SK-N-SH treated with all-trans-retinoic acid at 6 μM for 48 hours (cell line): Measurements from ENCODE around the gene UBALD2.

Source experiments
- ATAC-seq: fragments of 200-7000 bp; cut with Tn5 transposase; 3 replicates; pipeline ENCODE4 v1.9.1; 2020; ENCODE audit warnings: mild to moderate bottlenecking, moderate library complexity
- ARNTL ChIP-seq: fragments of 450-650 bp; formaldehyde crosslinking; IDR thresholded peaks from 2 replicates; pipeline ENCODE4 v1.5.0; 2020; ENCODE audit warnings: low read depth, mild to moderate bottlenecking, moderate library complexity, borderline replicate concordance
- BACH2 ChIP-seq: fragments of 250-450 bp; sonication (Bioruptor Pico); IDR thresholded peaks from 2 replicates; pipeline ENCODE4 v1.9.0; 2021; ENCODE audit warnings: mild to moderate bottlenecking, borderline replicate concordance
- CSDC2 ChIP-seq: fragments of 250-450 bp; sonication (Bioruptor Pico); IDR thresholded peaks from 2 replicates; pipeline ENCODE4 v1.5.0; 2020; ENCODE audit warnings: mild to moderate bottlenecking, moderate library complexity
- ESRRG ChIP-seq: fragments of 250-450 bp; sonication (Bioruptor Pico); IDR thresholded peaks from 2 replicates; pipeline ENCODE4 v1.6.1; 2021; ENCODE audit warnings: mild to moderate bottlenecking
- GLIS3 ChIP-seq: fragments of 250-450 bp; sonication (Bioruptor Pico); IDR thresholded peaks from 2 replicates; pipeline ENCODE4 v1.5.0; 2020; ENCODE audit warnings: mild to moderate bottlenecking, moderate library complexity
- ISL1 ChIP-seq: fragments of 250-450 bp; sonication (Bioruptor Pico); IDR thresholded peaks from 2 replicates; pipeline ENCODE4 v2.1.2; 2022; ENCODE audit warnings: mild to moderate bottlenecking, moderate library complexity
- OSR1 ChIP-seq: fragments of 250-450 bp; sonication (Bioruptor Pico); IDR thresholded peaks from 2 replicates; pipeline ENCODE4 v1.8.0; 2022; ENCODE audit warnings: moderate library complexity, mild to moderate bottlenecking, inconsistent platforms
- PPARA ChIP-seq: fragments of 250-450 bp; sonication (Bioruptor Pico); IDR thresholded peaks from 2 replicates; pipeline ENCODE4 v1.5.0; 2020; ENCODE audit warnings: mild to moderate bottlenecking, borderline replicate concordance
- RARB ChIP-seq: fragments of 250-450 bp; sonication (Bioruptor Pico); IDR thresholded peaks from 2 replicates; pipeline ENCODE4 v1.8.0; 2021; ENCODE audit warnings: mild to moderate bottlenecking, moderate library complexity
- SNAI2 ChIP-seq: fragments of 250-450 bp; sonication (Bioruptor Pico); IDR thresholded peaks from 2 replicates; pipeline ENCODE4 v1.5.0; 2020; ENCODE audit warnings: mild to moderate bottlenecking, moderate library complexity
- TCF4 ChIP-seq: fragments of 250-450 bp; sonication (Bioruptor Pico); IDR thresholded peaks from 2 replicates; pipeline ENCODE4 v1.8.0; 2021; ENCODE audit warnings: mild to moderate bottlenecking, moderate library complexity, borderline replicate concordance
- TOX ChIP-seq: fragments of 250-450 bp; sonication (Bioruptor Pico); IDR thresholded peaks from 2 replicates; pipeline ENCODE4 v1.8.0; 2021; ENCODE audit warnings: mild to moderate bottlenecking, moderate library complexity, borderline replicate concordance
- ZFP3 ChIP-seq: fragments of 250-450 bp; sonication (Bioruptor Pico); IDR thresholded peaks from 2 replicates; pipeline ENCODE4 v1.5.0; 2020; ENCODE audit warnings: mild to moderate bottlenecking, moderate library complexity
- ZFP30 ChIP-seq: fragments of 450-650 bp; formaldehyde crosslinking; IDR thresholded peaks from 2 replicates; pipeline ENCODE4 v1.5.0; 2022; ENCODE audit warnings: mild to moderate bottlenecking, moderate library complexity
- ZNF565 ChIP-seq: fragments of 450-650 bp; formaldehyde crosslinking; conservative IDR thresholded peaks from 2 replicates; pipeline ENCODE4 v1.5.0; 2020; ENCODE audit warnings: low read depth, mild to moderate bottlenecking, moderate library complexity
- ZNF70 ChIP-seq: fragments of 450-650 bp; formaldehyde crosslinking; IDR thresholded peaks from 2 replicates; pipeline ENCODE4 v1.5.0; 2020; ENCODE audit warnings: mild to moderate bottlenecking, moderate library complexity
- ZNF8 ChIP-seq: fragments of 450-650 bp; formaldehyde crosslinking; IDR thresholded peaks from 2 replicates; pipeline ENCODE4 v1.5.0; 2020; ENCODE audit warnings: mild to moderate bottlenecking, moderate library complexity
- TF ChIP-seq, protein P1 (sequence below): fragments of 250-450 bp; sonication (Bioruptor Pico); IDR thresholded peaks from 2 replicates; pipeline ENCODE4 v1.5.1; 2020; ENCODE audit warnings: low read depth, mild to moderate bottlenecking, moderate library complexity
- TF ChIP-seq, protein P2 (sequence below): fragments of 250-450 bp; sonication (Bioruptor Pico); IDR thresholded peaks from 2 replicates; pipeline ENCODE4 v1.8.0; 2020; ENCODE audit warnings: mild to moderate bottlenecking, moderate library complexity, borderline replicate concordance
- TF ChIP-seq, protein P3 (sequence below): fragments of 250-450 bp; sonication (Bioruptor Pico); IDR thresholded peaks from 2 replicates; pipeline ENCODE4 v1.5.1; 2021; ENCODE audit warnings: mild to moderate bottlenecking, moderate library complexity
- TF ChIP-seq, protein P4 (sequence below): fragments of 250-450 bp; sonication (Bioruptor Pico); IDR thresholded peaks from 2 replicates; pipeline ENCODE4 v1.5.0; 2020; ENCODE audit warnings: mild to moderate bottlenecking, moderate library complexity

UBALD2 gene

DNA sequence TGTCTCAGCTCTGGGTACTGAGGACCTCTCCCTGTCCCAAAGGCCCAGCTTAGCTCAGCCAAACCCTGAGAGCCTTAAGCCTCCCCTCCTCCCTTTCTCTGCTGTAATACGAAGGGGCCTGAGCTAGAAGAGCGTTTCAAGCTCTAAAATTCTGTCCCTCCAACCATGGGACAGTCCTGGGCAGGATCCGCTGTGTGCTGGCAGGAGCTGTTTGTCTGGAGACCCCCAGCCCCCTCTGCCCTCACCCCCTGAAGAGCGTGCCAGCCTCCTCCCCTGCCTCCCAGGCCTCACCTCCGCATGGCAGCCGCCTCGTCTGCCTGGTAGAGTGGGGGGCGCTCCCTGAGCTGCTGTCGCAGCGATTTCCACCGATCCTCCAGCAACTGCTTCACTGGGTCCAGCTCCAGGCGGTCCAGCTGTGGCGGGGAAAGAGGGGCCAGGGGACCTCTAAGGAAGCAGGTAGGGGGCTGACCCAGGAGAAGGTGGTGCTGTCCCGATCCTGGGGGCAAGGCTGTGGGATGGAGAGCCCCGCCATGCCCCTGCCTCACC is 14.7 kb downstream of the UBALD2 start:
- peak; percentile 5 for ATAC-seq
- TF ChIP-seq SNAI2 (CRISPR knock-in tag) (no peak), PPARA (no peak), ZNF70 (no peak), ZNF8 (CRISPR knock-in tag) (no peak), ZNF565 (CRISPR knock-in tag) (no peak), RARB (CRISPR knock-in tag) (no peak), ZFP3 (CRISPR knock-in tag) (no peak), BACH2 (CRISPR knock-in tag) (no peak), ZFP30 (CRISPR knock-in tag) (no peak), ESRRG (CRISPR knock-in tag) (no peak)
- TF ChIP-seq, protein P1, sequence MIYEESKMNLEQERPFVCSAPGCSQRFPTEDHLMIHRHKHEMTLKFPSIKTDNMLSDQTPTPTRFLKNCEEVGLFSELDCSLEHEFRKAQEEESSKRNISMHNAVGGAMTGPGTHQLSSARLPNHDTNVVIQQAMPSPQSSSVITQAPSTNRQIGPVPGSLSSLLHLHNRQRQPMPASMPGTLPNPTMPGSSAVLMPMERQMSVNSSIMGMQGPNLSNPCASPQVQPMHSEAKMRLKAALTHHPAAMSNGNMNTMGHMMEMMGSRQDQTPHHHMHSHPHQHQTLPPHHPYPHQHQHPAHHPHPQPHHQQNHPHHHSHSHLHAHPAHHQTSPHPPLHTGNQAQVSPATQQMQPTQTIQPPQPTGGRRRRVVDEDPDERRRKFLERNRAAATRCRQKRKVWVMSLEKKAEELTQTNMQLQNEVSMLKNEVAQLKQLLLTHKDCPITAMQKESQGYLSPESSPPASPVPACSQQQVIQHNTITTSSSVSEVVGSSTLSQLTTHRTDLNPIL (CRISPR knock-in tag): no peak
- TF ChIP-seq, protein P2, sequence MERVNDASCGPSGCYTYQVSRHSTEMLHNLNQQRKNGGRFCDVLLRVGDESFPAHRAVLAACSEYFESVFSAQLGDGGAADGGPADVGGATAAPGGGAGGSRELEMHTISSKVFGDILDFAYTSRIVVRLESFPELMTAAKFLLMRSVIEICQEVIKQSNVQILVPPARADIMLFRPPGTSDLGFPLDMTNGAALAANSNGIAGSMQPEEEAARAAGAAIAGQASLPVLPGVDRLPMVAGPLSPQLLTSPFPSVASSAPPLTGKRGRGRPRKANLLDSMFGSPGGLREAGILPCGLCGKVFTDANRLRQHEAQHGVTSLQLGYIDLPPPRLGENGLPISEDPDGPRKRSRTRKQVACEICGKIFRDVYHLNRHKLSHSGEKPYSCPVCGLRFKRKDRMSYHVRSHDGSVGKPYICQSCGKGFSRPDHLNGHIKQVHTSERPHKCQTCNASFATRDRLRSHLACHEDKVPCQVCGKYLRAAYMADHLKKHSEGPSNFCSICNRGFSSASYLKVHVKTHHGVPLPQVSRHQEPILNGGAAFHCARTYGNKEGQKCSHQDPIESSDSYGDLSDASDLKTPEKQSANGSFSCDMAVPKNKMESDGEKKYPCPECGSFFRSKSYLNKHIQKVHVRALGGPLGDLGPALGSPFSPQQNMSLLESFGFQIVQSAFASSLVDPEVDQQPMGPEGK (CRISPR knock-in tag): no peak

DNA sequence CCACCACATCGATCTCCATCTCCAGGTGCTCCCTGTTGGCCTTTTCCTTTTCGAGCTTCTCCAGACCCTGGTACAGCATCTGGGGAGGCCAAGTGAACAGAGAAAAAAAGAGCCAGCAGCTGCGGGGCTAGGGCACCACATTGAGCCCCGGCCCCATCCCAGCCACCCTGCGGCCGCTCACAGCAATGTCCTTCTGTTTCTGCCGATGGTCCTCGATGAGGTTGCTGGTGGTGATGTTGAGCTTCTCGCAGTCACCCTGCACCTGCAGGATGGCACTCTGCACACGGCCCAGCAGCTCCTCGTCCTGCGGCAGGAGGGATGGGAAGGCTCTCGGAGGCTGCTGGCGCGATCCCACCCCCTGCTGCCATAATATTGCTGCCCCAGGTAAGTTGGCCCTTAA is 15.5 kb downstream of the UBALD2 start:
- no peak for TF ChIP-seq SNAI2 (CRISPR knock-in tag)
- no peak for TF ChIP-seq CSDC2
- TF ChIP-seq OSR1: no peak
- TF ChIP-seq, protein P1 (CRISPR knock-in tag): no peak
- no peak for TF ChIP-seq TCF4
- TF ChIP-seq ISL1 (CRISPR knock-in tag): no peak
- TF ChIP-seq RARB (CRISPR knock-in tag): no peak
- TF ChIP-seq ZFP3 (CRISPR knock-in tag): no peak
- no peak for TF ChIP-seq ESRRG (CRISPR knock-in tag)
- no peak for TF ChIP-seq ZFP30 (CRISPR knock-in tag)
- no peak for TF ChIP-seq ARNTL (CRISPR knock-in tag)
- no peak for TF ChIP-seq GLIS3 (CRISPR knock-in tag)
- TF ChIP-seq TOX (CRISPR knock-in tag): no peak
- ATAC-seq: no peak

DNA sequence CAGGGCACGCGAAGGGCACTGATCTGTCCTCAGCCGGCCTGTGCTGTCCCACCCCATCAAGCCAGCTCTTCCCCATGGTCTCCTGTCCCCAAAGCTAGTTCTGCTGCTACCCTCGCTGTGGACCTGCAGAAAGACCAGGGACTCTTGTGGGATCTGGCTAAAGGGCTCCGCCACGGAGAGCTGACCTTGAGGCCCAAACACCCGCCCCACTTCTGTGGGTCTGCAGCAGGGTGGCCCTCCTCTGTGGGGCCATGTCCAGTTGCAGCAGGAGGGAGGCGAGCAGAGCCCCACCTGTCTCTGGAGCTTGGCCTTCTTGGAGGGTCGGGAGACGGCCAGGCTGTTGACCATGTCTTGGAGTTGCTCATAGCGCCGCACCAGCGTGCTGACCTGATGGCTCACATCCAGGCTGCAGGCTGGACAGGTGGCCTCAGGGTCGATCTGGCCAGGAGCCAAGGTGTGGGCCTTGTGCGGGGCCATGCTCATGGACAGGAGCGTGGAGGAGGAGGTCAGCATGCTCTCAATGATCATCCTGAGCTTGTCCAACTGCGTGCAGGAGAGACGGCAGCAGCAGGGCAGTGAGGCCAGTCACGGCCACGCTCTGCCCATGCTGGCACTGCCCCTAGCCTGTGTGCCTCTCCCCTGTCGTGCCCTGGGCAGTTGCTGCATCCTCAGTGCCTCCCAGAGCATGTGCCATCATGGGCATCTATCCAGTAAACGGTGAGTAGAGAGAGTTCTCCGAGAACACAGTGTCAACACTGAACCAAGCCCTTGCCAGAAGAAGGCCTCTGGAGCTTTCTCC is 16.6 kb downstream of the UBALD2 start:
- no peak for TF ChIP-seq ARNTL (CRISPR knock-in tag)
- no peak for TF ChIP-seq TOX (CRISPR knock-in tag)
- TF ChIP-seq, all 23 proteins: peak for 0
- no peak for ATAC-seq

DNA sequence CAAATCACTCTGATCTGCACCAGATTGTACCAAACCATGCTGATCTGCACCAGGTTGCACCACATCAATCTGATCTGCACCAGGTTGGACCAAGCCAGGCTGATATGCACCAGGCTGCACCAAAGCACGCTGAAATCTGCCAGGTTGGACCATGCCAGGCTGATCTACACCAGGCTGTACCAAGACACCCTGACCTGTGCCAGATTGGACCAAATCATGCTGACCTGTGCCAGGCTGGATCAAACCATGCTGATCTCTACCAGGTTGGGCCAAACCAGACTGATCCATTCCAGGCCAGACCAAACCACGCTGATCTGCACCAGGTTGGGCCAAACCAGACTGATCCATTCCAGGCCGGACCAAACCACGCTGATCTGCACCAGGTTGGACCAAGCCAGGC is 27.4 kb downstream of the UBALD2 start:
- ATAC-seq: no peak
- TF ChIP-seq, protein P3, sequence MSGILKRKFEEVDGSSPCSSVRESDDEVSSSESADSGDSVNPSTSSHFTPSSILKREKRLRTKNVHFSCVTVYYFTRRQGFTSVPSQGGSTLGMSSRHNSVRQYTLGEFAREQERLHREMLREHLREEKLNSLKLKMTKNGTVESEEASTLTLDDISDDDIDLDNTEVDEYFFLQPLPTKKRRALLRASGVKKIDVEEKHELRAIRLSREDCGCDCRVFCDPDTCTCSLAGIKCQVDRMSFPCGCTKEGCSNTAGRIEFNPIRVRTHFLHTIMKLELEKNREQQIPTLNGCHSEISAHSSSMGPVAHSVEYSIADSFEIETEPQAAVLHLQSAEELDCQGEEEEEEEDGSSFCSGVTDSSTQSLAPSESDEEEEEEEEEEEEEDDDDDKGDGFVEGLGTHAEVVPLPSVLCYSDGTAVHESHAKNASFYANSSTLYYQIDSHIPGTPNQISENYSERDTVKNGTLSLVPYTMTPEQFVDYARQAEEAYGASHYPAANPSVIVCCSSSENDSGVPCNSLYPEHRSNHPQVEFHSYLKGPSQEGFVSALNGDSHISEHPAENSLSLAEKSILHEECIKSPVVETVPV (CRISPR knock-in tag): no peak
- TF ChIP-seq ZNF70 (no peak), ZFP3 (CRISPR knock-in tag) (no peak)
- TF ChIP-seq, protein P4, sequence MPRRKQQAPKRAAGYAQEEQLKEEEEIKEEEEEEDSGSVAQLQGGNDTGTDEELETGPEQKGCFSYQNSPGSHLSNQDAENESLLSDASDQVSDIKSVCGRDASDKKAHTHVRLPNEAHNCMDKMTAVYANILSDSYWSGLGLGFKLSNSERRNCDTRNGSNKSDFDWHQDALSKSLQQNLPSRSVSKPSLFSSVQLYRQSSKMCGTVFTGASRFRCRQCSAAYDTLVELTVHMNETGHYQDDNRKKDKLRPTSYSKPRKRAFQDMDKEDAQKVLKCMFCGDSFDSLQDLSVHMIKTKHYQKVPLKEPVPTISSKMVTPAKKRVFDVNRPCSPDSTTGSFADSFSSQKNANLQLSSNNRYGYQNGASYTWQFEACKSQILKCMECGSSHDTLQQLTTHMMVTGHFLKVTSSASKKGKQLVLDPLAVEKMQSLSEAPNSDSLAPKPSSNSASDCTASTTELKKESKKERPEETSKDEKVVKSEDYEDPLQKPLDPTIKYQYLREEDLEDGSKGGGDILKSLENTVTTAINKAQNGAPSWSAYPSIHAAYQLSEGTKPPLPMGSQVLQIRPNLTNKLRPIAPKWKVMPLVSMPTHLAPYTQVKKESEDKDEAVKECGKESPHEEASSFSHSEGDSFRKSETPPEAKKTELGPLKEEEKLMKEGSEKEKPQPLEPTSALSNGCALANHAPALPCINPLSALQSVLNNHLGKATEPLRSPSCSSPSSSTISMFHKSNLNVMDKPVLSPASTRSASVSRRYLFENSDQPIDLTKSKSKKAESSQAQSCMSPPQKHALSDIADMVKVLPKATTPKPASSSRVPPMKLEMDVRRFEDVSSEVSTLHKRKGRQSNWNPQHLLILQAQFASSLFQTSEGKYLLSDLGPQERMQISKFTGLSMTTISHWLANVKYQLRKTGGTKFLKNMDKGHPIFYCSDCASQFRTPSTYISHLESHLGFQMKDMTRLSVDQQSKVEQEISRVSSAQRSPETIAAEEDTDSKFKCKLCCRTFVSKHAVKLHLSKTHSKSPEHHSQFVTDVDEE: no peak
- TF ChIP-seq, protein P1 (CRISPR knock-in tag): no peak
- TF ChIP-seq, protein P2 (CRISPR knock-in tag): no peak
